HG03108 (cell line): ENCODE data around the gene RAB31.
"Not testable (repeated sequence)": the region's sequence is repeated elsewhere in the genome, so short reads cannot be mapped to it uniquely, and the experiment has no call there.

Experiments used
- ATAC-seq: cut with Tn5 transposase; IDR thresholded peaks from one replicate; pipeline ENCODE4 v1.9.1; 2021; ENCODE audit warnings: moderate library complexity; ENCODE audit not compliant: unreplicated experiment

RAB31 gene

GRCh38 chr18:9854801-9855676 lies 146.9 kb downstream of the RAB31 start:
- no peak for ATAC-seq

- no peak for ATAC-seq
These were observed 147.6 kb downstream of the RAB31 start for GRCh38 chr18:9855681-9856080.

DNA sequence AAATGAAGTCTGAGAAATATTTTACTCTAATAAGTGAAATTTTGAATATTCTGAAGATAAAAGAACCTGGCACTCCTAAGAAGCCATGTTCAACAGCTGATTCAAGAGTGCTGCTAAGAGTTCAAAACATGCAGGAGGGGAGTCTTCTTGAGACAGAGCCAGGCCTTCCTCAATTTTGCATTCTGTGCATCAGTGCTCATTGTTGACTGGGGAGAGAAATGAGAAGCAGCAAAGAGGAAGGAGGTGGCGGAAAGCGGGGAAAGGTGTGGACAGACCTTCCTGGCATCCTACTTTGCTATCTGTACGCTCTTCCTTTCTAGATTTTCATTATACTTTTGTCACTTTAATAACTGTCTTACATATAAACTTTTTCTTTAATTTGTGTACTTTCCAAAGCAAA lies 148.0 kb downstream of the RAB31 start:
- no peak for ATAC-seq

DNA sequence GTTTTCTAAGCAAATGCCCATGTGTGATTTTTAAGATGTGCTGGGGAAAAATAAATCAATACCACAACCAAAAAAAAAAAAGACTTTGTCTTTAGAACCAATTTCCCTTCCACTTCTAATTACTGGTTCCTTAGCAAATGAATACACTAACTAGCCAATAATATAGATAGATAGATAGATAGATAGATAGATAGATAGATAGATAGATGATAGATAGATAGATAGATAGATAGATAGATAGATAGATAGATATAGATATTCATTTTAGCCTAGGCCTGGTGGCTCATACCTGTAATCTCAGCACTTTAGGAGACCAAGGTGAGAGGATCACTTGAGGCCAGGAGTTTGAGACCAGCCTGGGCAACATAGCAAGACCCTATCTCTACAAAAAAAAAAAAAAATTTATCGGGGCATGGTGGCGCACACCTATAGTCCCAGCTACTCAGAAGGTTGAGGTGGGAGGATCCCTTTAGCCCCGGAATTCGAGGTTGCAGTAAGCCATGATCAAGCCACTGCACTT lies 149.4 kb downstream of the RAB31 start:
- ATAC-seq = not testable (repeated sequence)

GRCh38 chr18:9858642-9859041 lies 150.5 kb downstream of the RAB31 start:
- no peak for ATAC-seq

DNA sequence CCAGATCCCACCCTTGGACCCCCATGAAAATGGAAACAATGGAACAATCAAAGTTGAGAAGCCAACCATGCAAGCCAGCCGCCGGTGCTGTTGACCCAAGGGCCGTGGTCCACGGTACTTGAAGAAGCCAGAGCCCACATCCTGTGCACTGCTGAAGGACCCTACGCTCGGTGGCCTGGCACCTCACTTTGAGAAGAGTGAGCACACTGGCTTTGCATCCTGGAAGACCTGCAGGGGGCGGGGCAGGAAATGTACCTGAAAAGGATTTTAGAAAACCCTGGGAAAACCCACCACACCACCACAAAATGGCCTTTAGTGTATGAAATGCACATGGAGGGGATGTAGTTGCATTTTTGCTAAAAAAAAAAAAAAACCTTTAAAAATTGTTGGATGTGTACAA lies 151.1 kb downstream of the RAB31 start:
- no peak for ATAC-seq

DNA sequence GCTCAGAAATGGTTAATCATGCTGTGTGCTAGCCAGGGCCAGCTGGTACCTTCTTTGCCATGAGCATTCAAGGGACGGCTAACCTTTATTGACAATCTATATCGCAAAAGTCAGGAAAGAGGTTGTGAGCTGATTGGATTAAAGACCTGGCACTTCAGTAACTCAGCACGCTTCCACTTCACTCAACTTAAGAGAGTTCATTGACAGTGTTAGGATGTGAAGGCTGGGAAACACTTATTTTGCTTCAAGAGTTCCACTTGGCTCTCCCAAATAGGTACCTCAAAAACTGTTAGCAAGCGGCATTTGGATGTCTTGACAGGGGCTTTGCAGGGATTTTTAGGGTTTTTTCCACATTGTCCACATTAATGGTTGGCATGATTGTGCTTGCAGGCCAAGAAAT lies 152.6 kb downstream of the RAB31 start:
- ATAC-seq = no peak

DNA sequence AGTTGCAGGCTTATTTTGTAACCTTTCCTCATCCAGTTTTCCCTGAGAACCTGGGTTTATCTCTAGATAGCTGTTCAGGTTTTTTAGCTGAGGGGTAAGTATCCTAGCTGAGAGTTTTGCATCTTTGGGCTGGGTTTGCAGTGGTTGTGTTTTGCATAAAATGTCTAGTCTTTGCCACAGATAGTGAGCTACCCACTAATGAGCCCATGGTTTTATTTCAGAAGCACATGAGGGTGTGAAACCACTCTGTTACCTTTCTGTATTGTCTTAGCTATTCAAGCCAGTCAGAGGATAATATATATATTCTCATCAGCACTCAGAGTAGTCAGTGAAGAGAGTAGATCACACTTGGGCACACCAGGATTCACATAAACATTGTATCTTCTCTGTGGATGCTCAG lies 153.1 kb downstream of the RAB31 start:
- peak; percentile 77 for ATAC-seq

DNA sequence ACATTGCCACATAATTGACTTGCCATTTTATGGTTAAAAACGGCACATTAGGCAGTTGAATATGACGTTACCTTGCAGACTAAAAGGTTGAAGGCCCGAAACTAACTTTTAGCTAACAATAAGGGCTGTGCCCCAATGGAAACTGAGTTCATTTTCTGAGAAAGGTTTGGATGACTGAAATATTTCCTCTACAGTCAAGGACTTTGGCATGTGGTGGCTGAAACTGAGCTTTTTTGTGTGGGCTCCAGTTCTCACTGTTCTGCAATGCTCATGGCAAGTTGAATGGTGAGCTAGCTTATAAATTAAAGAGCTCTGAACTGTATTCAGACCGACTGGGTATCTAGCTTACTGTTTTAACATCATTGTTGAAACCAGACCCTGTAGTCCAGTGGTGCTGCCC lies 153.8 kb downstream of the RAB31 start:
- ATAC-seq = no peak

GRCh38 chr18:9862686-9863085 lies 154.6 kb downstream of the RAB31 start:
- ATAC-seq = no peak

DNA sequence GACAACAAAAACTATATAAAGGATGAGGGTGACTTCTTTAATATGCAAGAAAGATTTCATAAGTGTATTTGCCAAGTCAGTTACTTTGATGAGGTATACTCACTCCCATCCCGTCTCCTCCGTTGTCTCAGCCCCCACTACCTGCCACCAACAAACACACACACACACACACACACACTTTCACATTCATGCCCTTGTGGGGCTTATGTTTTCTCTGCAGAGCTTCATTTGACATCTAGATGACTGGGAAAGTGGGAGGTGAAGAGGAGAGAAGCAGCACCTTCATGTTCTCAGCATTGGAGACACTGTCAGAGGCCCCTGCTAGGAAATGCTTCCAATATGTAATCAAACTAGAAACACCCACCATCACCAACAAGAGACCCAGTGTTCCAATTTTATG lies 155.2 kb downstream of the RAB31 start:
- no peak for ATAC-seq

GRCh38 chr18:9865764-9866490 lies 157.8 kb downstream of the RAB31 start:
- ATAC-seq = no peak

DNA sequence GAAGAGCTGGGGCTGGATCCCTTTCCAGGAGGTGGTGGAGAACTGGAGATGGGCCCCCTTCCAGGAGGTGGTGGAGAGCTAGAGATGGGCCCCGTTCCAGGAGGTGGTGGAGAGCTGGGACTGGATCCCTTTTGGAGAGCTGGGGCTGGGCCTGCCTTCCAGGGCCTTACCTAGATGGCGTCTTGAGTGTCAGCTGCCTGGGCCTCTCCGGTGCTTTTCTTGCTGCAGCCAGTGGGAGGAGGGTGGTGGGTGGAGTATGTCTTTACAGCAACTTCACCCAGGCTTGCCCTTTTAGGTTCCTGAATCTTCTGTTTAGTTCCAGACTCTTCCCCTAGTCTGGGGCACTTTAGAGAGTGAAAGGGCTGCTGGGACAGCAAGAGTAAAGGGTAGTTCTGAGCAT lies 158.5 kb downstream of the RAB31 start:
- ATAC-seq = no peak

DNA sequence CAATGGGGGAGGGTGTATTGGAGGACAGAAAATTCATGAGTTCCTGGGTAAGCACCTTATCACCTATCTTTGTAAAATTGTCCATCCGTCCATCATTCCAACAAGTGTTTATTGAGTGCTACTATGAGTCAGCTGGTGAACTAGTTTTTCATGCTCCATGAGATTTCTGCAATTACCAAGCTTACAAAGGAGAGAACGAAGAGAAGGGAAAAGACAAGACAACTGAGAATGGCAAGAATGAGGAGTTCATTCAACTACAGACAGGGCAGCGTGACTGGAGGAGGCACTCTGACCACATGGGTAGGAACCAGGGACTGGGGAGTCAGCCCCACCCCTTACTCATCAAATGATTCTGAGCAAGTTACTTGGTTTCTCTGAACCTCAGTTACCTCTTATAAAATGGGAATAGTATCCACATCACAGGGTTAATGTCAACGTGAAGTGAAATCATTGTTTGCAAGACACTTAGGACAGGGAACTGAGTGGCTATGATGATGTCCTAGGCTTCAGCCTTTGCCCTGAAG lies 159.0 kb downstream of the RAB31 start:
- ATAC-seq = no peak

- no peak for ATAC-seq
These were observed 161.0 kb downstream of the RAB31 start for GRCh38 chr18:9868857-9869714.

GRCh38 chr18:9869715-9870430 lies 161.8 kb downstream of the RAB31 start:
- peak; percentile 49 for ATAC-seq

DNA sequence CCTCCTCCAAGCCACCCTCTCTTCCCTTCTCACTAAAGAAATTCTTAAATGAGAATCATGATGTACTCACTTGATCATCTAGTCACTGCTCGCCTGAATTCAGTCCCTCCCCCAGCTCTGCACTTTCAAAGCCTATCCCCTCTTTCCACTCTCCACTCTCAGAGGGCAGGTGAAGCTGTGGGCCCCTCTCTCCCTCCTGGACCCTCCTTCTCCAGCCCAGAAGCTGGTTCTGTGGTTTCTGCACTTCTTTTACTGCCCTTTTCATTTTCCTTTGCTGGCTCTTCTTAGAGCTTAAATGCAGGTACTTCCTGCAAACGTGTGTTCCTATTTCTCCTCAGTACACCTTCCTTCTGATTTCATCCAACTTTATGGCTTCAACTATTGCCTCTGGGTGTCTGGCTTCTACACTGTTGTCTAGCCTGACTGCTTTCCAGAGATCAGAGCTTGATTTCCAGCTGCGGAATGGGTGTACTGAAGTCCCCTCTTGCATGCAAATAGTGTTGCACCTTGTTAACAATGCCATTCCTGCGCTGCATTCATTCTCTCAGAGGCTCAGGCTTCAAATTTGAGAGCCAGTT lies 162.4 kb downstream of the RAB31 start:
- no peak for ATAC-seq

DNA sequence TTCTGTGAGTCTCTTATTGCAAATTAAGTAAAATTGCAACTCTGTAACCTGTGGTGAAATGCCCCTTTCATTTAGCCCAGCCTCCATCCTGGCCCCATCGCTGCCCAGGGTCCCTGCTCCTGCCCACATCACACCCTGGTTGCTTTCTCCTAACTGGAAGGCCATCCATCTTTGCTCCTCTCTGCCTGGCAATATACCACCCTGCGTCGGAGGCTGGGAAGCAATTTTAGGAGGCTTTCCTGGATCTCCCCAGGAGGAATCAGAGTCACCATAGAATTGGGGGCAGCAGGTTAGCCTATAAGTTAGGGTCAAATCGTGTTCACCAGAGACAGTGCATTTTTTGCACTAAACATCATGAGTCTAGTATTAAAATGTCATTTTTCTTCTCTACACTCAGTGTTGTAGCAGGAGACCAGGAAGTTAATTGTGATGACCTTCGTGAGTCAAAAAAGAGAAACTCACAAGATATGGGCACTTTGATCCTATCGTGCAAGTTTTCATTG lies 163.2 kb downstream of the RAB31 start:
- ATAC-seq = no peak

DNA sequence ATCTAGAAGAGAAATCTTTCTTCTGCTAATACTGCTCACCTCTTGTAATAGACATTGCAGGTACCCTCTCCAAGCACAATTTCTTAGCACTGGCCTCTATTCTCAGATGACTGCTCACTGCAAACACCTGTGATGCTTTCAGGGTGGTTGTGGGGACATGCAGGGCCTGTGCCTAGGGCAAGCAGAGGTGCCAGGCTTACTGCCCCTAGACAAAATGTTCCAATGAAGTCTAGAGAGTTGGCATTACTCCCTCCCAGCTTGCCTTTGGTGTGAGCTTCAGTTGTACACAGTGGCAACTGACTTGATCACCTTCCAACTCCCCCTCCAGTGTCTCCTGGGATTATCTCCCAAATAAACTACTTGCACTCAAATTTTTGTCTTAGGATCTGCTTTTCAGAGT lies 164.7 kb downstream of the RAB31 start:
- no peak for ATAC-seq

GRCh38 chr18:9874728-9875127 lies 166.6 kb downstream of the RAB31 start:
- no peak for ATAC-seq
